NCI-H1417 (cell line): ENCODE data around the gene MYLK2.

Source experiments
- DNase-seq, 3 experiments: peaks; one replicate each; lab custom pipeline; 2025; lab: John Stamatoyannopoulos, UW

Gene MYLK2

DNA sequence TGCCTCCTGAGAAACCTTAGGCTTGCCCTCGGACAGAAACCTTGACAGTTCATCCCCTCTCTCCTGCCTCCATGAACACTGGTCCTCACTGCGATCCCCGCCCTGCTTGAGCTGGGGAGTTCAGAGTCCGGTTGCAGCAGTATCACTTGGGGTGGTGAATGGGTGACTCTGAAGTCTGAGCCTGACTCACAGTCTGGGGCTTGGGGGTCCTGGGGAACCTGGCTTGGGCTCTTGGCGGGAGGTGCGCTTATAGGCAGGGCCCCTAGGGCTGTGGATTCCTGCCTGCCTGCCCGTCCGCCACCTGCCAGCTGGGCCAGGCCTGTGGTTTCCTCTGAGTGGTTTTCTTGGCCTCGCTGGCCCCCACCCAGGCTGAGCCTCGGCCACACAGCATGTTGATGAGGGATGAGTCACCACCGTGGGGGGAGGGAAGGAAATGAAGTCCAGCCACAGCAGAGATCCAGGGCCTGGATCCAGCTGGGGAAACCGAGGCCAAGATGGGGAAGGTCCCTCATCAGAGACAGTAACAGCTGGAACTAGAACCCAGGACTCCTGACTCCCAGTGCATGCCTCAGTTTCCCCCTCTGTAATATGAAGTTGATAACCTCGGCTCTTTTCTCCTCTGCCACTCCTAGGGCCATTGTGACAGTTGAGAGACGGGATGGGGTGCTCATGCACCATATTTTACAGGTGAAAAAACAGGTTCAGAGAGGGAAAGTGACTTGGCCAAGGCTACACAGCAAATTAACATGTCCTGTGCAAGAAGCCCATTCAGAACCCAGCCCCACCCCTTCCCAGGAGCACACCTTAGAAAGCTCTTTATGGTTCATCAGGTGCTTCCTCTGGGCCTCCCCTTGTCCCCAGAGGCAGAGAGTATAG, 17.1 kb downstream of the MYLK2 start:
- peak in 2 of 3 experiments; percentile 11 to 21 for DNase-seq

DNA sequence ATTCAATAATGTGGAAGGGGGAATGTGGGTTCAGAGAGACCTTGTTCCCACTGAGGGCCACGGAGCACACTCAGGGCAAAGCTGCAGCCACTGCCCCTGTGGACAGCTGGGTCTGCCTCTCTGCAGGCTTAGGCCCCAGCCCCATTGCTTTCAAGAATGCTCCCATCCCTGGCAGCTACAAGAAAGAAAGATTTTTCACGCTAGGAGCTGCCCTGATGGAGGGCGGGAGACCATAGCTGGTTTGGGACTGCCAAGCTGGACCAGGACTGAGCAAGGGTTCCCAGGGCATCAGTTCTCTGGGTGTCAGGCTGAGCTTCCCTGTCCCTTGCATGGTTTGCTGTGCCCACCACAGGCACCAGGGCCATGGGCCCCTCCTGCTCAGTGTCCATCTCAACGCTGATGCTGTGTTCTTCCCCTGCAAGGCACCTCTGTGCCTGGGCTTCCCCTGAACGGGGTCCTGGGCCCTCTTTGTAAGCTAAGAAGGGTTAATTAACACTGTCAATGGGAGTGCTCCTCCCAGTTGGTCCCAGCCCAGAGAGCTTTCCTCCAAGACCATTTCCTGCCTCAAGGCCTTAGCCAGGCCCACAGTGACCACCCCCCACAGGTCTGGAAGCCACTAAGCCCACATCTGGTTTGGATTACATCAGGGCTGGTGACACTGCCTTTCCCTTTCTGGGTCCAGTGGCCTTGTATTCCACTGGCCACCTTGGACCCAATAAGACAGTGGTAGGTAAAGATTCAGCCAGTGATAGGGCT, 17.9 kb downstream of the MYLK2 start:
- no peak for DNase-seq

DNA sequence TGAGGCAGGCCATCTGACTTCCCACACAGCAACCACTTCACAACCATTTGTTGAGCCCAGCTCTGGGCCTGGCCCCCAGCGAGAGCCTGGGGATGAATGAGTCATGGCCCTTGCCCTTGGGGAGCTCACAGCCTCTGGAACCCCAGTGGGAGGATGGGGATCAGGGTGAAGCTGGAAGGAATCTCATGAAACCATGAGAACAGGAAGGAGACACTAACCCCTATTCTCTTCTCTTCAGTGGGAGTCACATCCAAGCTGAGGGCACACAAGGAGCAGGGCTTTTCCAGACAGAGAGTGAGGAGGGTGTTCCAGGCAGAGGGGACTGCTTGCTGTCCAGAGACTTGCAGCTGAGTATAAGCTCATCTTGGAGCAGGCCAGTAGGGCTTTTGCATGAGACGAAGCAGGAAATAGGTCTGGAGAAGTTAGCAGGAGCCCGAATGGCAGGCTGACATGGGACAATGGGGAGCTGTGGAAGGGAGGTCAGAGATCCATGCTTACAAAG, 18.8 kb downstream of the MYLK2 start:
- DNase-seq = no peak

DNA sequence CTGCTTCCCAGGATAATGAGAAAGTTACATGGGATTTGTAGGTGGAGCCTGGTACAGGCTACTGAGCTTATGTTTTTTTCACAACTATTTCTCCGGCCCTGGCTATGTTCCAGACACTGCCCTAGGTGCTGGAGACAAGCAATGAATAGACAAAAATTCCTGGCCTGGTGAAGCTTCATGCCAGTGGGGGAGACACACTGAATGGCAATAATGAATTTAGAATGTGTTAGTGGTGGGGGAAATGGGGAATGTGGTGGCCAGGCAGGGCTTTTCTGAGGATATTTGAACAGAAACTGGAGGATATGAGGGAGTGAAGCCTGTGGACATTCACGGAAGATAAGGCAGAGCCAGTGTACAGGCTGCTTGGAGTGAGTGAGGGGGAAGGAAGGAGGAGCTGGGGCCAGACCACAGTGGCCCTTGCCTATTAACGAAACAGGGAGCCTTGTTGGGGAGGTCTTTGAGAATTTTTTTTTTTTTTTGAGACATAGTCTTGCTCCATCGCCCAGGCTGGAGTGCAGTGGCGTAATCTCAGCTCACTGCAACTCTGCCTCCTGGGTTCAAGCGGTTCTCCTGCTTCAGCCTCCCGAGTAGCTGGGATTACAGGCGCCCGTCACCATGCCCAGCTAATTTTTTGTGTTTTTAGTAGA, 19.6 kb downstream of the MYLK2 start:
- DNase-seq = no peak

DNA sequence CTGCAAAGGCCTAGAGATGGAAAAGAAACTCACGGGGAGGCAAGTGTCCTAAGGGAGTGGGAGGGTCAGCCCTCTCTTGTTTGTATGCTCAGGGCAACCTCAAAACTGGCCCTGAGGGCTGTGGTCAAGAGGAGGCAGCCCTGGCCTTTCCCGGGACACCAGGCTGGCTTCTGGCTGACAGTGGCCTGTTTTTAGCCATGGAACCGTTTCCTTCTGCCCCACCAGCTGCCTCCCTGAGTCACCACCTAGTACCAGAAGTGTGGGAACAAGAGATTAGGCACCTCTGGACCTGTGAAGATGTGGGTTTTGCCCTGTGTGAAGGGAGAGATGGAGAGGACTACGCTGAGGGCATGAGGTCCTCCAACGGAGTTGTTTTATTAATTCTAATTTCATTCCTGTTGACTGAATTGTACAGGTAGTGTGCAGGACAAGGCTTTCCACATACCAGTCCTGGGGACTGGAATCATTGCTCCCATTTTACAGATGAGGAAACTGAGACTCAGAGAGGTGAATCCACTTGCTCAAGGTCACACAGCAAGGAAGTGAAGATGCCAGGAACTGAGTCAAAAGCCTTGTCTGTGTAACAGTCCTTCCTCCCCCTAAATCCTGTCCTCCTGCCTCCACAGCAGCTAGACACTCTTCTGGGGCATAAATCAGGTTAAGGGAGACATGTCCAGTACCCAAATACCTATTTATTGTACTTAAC, 20.8 kb downstream of the MYLK2 start:
- no peak for DNase-seq

DNA sequence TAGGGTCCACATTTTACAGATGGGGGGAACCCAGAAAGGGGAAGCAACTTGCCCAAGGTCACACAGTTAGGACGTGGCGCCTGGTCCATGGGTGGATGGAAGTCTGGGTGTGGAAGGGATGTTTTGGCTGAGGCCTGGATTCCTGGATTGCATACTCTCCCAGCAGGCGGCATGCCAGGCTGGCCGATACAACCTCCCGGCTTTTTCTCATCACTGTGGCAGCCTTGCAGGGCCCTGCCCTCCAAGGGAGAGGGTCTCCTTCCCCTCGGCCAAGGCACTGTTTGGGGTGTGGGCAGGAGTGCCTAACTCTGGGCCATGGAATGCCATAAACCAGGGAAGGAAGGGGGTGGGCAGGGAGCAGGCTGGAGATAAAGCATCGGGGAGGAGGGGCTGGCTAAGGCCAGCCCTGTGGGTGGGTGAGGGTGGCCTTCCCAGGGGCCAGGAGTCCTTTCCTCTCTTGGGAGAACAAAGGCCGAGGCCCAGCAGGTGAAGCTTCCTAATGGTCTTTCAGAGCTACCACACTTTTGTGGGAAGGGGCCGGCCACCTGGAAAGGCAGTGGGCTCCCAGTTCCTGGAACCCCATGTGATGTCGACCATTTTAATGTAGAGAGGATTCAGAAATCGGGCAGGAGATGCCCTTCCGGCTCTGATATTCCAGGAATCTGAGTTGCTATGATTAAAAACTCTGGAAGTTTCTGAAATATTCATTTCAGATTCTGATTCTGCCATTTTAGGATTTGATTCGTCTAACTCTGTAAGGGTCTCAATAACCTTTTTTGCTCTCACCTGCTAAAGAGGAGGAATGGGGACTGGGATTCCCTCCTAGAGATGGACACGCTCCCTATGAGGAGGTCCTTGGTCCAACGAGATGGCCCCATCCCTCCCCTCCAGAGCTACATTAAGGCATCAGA, 22.0 kb downstream of the MYLK2 start:
- no peak for DNase-seq

DNA sequence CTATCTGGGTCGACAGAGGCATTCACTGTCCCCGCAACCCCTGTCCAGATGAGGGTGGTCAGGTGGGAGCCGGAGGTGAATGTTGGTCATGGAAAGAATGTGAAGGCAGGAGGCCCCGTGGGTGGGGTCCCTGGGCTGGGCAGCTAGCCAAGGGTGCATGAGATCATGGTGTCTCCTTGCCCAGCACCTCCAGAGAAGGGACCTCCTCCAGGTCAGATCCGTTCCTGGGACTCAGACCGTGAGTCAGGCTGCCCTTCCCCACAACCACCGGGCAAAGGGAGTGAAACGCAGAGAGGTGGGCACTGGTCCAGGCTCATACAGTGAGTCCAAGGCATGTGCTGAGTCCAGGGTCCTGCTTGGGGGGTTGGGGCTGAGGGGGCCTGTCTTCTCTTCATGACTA, 22.8 kb downstream of the MYLK2 start:
- DNase-seq = no peak

DNA sequence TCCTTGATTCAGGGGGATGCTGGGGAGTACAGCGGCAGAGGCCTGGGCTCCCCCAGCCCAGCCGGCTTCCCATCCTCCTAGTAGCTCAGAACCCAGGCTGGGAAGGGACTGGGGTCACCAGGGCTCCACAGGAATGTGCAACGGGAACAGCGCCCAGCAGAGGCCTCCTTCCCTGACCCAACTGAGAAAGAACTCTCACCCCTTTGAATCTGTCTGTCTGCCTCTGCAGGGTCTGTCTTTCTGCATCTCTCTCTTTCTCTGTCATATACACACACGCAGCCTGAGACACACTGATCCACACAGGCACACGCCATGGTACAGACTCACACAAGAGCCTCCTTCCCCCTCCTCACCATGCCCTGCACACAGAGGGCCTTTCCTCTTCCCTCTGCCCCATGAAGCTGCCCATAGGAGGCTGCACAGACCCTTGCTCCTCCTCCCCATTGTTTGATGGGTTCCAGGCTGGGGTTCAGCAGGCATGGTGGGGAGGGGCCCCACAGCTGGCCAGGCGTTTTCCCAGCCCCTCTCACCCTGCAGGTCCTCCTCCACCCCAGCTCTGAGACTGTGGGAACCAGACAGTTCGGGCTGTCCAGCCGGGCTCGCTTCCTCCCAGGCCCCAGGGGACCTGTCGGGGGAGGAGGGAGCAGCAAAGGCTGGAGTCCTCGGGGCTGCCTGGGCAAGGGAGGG, 23.5 kb downstream of the MYLK2 start:
- no peak for DNase-seq

DNA sequence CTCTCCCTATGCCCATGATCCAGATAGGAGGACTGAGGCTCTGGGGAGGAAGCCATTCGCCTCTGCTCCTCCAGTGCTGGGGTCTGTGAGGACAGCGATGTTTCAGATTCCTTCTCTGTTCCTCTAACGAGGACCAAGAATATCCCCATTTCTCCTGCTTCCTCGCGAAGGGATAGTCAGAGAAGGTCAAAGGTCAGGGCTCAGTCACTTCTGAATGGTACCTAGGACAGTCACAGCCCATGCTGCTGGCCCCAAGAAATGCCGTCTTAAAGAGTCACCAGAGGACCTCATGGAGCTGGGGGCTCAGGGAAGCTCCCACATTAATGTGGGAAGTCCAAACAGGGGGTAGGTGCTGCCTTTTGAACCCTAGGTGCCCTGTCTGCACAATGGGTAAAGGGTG, 24.1 kb downstream of the MYLK2 start:
- no peak for DNase-seq

DNA sequence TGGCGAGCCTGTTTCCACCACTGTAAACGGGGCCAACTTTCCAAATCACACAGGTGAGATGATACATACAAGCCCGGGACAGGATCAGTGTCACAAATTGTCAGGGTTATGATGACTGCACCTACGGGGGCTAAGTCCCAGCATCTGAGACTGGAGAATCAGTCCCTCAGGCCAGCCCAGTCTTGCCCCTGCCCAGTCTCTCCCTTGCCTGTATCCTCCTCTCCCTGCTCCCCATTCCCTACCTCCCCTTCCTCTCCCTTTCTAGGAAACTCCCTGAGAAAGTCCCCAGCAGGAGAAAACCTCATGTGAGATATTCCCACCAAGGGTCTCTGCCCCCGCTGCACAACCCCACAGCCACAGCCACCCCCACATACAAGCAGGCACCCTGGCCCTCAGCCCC, 24.7 kb downstream of the MYLK2 start:
- no peak for DNase-seq

DNA sequence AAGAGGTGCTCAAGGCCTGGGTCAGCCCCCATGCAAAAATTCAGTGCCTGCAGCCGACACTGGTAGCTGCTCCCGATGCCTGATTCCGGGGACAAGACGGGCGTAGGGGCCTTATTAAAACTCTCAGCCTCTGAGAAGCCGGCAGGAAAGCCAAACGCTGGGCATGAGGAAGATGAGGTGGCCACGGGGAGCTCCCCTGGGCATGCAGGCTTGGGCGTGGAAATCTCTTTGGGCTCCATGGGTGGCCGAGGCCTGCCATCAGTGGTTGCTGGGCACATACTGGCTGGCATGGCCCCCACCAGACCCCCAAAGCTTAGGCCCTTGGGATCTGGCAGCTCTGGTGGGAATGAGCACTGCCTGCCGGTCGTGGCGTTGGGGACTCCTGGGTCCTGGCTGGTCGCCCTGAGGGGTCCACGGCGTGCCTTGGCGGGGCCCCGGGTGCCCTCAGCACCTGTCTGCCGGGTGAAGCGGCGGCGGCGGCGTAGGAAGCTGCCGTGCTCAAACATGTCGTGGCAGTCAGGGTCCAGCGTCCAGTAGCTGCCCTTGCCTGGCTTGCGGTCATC, 25.7 kb downstream of the MYLK2 start:
- no peak for DNase-seq

DNA sequence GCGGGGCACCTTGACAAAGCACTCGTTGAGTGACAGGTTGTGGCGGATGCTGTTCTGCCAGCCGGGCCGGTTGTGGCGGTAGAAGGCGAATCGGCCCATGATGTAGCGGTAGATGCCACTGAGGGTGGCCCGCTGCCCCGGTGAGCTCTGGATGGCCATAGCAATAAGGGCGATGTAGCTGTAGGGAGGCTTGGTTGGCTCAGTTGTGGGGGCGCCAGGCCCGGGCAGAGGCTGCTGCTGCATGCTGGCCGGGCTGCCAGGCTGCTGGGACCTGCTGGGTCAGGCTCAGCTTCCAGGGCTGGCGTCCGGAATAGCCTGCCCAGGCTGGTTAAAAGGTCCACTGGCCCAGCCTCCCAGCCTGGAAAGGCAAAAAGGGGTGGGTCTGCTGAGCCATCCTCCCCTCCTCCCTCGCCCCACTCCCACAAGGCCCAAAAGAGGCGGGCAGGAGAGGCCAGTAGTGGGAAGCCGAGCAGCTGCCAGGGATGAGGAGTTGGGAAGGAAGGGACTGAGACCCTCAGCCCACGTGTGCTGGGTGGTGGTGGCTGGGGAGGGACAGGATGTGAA, 26.2 kb downstream of the MYLK2 start, which contains the start of gene FOXS1:
FOXS1 (minus strand) TSS at position 305 of the 564 bp plus-strand sequence; CDS start at position 243, 62 bp downstream.
- no peak for DNase-seq

DNA sequence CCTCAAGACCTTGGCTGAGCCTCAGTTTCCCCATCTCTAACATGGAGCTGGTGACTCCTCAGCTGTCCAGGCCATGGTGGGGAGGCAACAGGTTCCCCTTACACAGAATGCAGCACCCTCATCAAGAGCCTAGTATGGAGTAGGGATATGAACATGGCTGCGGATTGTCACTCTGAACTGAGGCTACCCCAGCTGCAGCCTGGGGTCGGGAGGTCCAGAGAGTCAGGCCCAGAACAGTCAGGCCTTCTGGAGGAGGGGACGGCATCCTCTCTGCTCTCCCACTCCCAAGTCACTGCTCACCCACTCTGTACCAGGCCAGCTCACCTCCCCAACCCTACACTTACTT, 27.6 kb downstream of the MYLK2 start:
- DNase-seq = no peak

DNA sequence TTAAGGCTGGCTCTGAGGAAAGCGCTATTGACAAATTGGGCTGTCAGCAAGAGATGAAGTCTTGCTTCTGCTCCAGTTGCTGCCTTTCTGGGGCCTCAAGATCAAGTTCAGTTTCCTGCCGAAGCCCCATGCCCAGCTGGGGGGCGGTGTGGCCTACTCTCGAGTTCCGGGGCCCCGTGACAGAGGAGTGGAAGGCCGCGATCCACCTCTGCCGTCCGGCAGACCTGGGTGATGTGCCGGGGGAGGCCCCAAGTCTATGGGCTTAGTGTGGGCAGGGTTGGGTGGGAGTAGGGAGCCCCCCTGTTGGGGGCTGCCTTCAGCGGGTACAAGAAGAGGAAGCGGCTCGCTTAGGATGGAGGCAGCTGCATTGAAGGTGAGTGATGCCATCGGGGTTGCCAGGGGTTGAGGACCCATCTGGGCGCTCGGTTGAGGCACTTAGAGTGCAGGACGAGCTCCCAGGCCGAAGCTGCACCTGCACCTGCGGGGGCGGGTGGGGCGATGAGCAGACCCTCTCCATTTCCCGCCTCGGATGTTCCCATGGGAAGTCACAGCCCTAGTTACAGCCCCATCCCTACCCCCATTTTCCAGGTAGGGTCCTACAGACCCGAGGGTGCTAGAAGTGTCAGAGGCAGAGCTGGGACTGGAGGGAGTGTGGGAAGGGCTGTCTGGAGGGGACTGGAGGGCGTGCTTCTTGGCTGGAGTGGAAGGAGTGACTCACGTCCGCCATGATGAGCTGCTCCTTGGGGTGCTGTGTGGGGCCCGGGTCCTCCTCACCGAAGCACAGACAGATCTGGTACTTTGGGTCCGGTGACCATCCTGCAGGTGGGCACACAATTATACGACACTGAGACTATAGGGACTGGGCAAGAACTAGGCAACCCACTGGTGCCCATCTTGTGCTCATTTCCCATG, 29.2 kb downstream of the MYLK2 start:
- no peak for DNase-seq

DNA sequence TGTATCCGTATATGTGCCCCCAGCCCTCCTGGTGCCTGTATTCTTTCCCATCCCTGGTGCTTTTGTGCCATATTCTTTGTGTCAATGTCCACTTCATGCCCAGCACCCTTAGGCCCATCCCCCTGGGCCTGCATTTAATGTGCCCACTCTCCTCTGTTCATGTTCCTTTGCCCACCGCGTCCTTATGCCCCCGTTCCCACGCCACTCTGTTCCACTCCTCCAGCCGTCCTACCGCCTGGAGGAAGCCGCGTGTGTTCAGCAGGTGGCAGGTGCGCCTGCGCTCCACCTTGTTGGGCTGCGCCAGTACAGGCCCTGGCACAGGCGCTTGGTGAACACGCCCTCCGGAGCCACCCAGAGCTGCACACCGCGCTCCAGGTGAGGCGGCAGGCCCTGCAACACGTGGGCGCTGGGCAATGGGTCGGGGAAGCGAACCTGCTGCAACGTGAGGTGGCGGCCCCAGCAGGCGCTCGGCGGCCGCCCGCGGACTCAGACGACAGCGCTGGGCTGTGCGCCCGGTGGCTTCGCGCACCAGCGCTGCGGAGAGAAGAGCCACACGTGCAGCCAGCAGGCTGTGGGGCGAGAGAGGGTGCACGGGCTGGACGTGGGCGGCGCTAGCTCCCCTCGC, 30.3 kb downstream of the MYLK2 start:
- DNase-seq = peak; percentile 68 to 86 (median 84)

DNA sequence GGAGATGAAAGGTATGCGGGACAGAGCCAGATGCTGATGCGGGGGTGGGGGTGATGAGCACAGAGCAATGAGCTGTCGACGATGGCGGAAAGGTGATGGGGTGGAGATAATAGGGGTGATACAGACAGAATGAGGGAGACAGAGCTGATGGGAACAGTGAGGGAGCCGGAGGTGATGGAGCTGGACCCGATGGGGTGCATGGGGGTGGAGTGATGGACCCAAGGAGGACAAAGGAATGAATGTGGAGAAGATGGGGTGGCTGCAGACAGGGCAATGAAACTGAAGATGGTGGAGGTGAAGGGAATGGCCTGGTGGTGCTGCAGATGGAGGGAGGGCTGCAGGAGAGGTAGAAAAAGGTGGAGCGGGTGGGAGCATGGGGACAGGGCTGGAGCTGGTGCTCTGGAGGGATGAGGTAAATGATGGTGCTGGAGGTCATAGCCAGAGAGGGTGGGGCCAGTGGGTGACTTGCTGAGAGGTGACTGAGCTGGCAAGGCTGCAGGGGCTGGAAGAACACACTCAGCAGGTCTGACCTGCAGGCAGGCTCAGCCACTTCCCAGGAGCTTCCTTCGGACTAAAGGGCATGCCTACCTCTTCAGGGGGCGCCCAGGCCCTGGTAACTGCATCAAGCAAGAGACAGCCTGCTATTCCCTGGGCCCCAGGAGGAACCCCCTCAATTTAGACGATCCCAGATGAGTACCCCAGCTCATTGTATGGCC, 32.2 kb downstream of the MYLK2 start:
- DNase-seq = no peak

DNA sequence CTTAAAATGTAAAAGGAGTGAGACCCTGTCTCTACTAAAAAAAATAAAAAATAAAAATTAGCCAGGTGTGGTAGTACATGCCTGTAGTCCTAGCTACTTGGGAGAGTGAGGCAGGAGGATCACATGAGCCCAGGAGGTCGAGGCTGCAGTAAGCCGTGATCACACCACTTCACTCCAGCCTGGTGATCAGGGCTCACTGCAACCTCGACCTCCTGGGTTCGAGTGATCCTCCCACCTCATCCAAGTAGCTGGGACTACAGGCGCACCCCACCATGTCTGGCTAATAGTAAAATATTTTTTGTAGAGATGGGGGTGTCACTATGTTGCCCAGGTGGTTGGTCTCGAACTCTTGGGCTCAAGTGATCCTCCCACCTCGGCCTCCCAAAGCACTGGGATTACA, 34.3 kb downstream of the MYLK2 start:
- no peak for DNase-seq
